Measurements from ENCODE around the gene PNMA6F. TPM values are rescaled to one million over a fixed set of nuclear protein-coding genes. Genes with fewer than 3 reads are reported as not detected.

Gene PNMA6F
- not detected for polyA plus RNA-seq (2012; ENCODE audit: insufficient read depth, insufficient read length, low read depth)

DNA sequence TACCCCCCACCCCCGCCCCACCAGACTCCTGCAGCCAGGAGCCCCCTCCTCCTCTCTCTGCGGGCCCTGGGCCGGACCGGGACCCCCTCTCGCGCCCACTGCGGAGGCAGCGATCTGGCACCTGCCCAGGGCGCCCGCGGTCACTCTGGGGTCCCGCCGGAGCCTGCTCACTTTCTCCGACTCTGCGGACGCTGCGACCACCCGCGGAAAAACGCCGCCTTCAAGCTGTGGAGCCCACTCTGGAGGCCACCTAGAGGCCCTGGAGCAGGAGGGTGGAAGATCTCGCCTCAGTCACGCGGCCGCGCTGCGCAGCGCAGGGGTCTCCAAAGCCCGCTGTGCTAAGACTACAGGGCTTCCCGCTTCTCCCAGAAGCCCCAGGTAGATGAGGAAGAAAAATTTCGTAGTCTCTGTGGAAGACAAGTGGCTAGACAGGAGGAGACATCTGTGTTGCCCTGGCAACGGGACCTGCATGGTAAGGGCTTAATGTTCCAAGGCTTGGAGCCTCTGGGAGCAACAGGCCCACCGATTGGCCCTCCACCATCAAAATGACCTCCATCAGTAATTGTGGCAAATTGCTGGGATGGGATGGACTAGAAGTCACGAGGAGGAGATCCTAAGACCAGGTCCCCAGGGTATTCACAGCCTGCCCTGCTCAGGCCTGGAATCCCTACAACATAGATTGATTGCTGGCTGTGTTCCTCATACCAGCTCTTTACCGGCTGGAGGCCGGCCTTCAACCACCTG lies at the start of gene PNMA6F:
Gene PNMA6F, minus strand, starts transcription at position 387 of the 744 bp plus-strand sequence. CDS start 1,093 bp downstream, outside the sequence.
- no peaks in the 10 kb centered on the region for H3K36me3 ChIP-seq
- H3K4me1 ChIP-seq = no peaks in the 10 kb centered on the region
- H3K27me3 ChIP-seq = no peaks in the 10 kb centered on the region
- no peak for TF ChIP-seq CTCF (IDR thresholded peaks at IDR 0.05; ENCODE audit: low read depth, low read length)
- DNase-seq = no peak
- no peak within 1 kb of the TSS for H3K4me3 ChIP-seq (ENCODE audit: low read depth, low read length)
- no peaks in the 10 kb centered on the region for H3K9me3 ChIP-seq

DNA sequence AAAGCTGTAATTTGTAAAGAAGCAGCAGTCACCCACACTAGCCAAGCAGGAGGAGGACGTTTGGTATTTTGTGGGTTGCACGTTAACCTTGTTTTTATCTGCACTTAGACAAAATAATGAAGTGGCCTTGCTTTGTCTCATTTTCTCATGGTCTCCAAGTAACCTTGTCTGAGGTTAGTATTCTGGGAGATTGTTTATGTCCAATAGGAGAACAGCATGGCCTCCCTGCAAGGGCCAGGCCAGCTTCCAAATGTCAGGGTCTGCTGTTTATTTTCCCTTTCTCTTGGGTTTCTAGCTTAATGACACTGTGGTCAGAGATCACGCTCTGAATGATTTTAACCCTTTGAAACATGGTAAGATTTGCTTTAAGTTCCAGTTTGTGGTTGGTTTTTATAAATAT lies 49.7 kb upstream of the PNMA6F start:
- no peaks in the 10 kb centered on the region for H3K36me3 ChIP-seq
- DNase-seq = no peak
- no peaks in the 10 kb centered on the region for H3K27me3 ChIP-seq
- no peaks in the 10 kb centered on the region for H3K4me1 ChIP-seq
- no peak for TF ChIP-seq CTCF (IDR thresholded peaks at IDR 0.05; ENCODE audit: low read depth, low read length)
- H3K9me3 ChIP-seq = no peaks in the 10 kb centered on the region
- no peak overlapping the region for H3K4me3 ChIP-seq (ENCODE audit: low read depth, low read length)

DNA sequence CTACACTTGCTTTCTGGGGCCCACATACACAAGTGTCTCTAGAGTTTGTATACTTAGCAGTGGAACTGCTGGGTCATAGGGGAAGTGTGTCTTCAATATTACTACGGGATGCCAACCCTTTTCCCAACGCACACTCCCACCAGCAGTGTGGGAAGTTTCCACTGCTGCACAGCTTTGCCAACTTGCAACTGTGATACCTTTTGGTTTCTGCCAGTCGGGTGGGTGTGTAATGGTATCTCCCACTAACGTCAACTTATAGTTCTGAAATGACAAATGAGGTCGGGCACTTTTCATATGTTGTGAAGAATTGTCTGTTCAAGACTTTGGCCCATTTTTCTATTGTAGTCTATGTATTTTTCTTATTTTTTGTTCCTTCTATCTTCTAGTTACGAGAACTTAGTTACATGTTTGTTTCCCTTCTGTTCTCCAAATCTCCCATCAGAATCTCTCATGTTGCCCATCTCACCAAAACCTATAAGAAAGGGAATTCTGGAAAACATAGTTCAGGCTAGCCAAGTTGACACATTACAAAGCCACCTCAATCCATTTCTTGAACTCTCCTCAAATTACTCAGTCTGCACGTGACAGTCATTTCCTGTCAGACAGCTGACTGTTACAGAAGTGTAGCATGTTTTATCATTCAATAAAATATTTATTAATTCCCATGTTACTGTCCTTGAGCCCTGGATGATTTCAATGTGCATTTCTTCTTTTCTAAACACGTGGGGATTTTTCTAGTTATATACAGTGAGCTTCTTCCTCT lies 48.9 kb upstream of the PNMA6F start:
- Histone ChIP-seq H3K27me3 (no peaks in the 10 kb centered on the region), H3K36me3 (no peaks in the 10 kb centered on the region), H3K9me3 (no peaks in the 10 kb centered on the region), H3K4me3 (ENCODE audit: low read depth, low read length) (no peak overlapping the region), H3K4me1 (no peaks in the 10 kb centered on the region)
- no peak for TF ChIP-seq CTCF (IDR thresholded peaks at IDR 0.05; ENCODE audit: low read depth, low read length)
- DNase-seq = no peak

- Histone ChIP-seq H3K27me3 (no peaks in the 10 kb centered on the region), H3K9me3 (no peaks in the 10 kb centered on the region), H3K36me3 (no peaks in the 10 kb centered on the region), H3K4me3 (ENCODE audit: low read depth, low read length) (no peak overlapping the region), H3K4me1 (0 out of 2 replicates have a peak, but pooled peaks cover 3% of the 10 kb centered on the region)
- no peak for TF ChIP-seq CTCF (IDR thresholded peaks at IDR 0.05; ENCODE audit: low read depth, low read length)
- DNase-seq = no peak
Observed at GRCh38 chrX:153366878-153367538, 45.4 kb upstream of the PNMA6F start.

DNA sequence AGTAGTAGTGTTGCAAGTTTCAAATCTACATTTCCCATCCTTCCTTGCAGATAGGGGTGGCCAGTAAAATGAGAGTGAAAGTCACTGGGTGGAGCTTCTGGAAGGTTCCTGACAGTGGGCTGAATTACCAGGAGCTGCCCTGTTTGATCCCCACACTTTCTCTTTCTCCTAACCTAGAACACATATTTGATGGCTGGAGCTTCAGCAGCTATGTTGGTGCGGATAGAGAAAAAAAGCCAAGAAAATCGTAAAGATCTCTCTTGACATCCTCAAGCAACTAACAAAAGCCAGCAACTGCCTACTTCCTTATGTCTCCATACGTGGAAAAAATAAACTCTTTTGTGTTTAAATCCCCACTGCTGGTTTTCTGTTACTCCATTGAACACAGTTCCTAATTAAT lies 44.6 kb upstream of the PNMA6F start:
- no peaks in the 10 kb centered on the region for H3K9me3 ChIP-seq
- peaks cover 3% of the 10 kb centered on the region; the same call in 1 of the 2 replicates for H3K4me1 ChIP-seq
- no peaks in the 10 kb centered on the region for H3K27me3 ChIP-seq
- no peaks in the 10 kb centered on the region for H3K36me3 ChIP-seq
- no peak overlapping the region for H3K4me3 ChIP-seq (ENCODE audit: low read depth, low read length)
- no peak for TF ChIP-seq CTCF (IDR thresholded peaks at IDR 0.05; ENCODE audit: low read depth, low read length)
- DNase-seq = no peak
